SK-N-MC (cell line): ENCODE measurements around the gene MNX1.

ENCODE experiments used
- EZH2 ChIP-seq: fragments of 200-600 bp; sonication (generic); IDR thresholded peaks from one replicate; pipeline ENCODE4 v1.6.1; 2017; ENCODE audit warnings: antibody characterized with exemption
- POLR2AphosphoS5 ChIP-seq: IDR thresholded peaks from 2 replicates; pipeline ENCODE4 v1.6.1; 2012; ENCODE audit warnings: mild to moderate bottlenecking, low read depth, low read length, borderline replicate concordance

DNA sequence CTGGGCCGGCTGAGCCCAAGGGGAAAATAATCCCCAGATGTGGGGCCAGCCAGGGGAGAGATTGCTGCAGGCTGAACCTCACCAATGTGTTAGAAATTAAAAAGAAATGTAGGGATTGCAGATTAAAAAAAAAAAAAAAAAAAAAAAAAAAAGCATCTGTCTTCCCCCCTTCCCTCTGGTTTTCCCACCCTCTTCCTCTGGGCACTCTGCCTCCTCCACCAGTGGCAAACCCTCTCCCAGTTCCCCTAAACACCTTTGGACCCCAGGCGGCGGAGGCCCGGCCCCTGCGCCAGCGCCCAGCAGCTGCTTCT, 7.1 kb downstream of the MNX1 start:
- no peak for TF ChIP-seq EZH2
- no peak for TF ChIP-seq POLR2AphosphoS5
